GM19240 (cell line): Measurements from ENCODE around the gene LY6G6C.

Experiments
- DNase-seq: peaks from one replicate; pipeline ENCODE4 v3.0.0; 2011; ENCODE audit warnings: low spot score; ENCODE audit not compliant: insufficient read length

Gene LY6G6C

DNA sequence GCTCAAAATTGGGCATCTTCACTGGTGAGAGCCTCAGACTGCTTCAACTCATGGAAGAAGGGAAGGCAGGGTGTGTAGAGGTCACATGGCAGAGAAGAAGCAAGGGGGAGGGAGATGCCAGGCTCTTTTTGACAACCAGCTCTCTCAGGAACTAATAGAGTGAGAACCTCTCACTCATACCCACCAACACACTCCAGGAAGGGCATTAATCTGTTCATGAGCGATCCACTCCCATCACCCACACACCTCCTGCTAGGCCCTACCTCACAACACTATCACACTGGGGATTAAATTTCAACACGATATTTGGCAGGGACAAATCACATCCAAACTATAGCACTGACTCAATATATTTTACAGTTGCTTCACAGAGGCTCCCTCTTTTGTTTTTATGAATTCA lies 20.3 kb upstream of the LY6G6C start:
- DNase-seq: no peak

DNA sequence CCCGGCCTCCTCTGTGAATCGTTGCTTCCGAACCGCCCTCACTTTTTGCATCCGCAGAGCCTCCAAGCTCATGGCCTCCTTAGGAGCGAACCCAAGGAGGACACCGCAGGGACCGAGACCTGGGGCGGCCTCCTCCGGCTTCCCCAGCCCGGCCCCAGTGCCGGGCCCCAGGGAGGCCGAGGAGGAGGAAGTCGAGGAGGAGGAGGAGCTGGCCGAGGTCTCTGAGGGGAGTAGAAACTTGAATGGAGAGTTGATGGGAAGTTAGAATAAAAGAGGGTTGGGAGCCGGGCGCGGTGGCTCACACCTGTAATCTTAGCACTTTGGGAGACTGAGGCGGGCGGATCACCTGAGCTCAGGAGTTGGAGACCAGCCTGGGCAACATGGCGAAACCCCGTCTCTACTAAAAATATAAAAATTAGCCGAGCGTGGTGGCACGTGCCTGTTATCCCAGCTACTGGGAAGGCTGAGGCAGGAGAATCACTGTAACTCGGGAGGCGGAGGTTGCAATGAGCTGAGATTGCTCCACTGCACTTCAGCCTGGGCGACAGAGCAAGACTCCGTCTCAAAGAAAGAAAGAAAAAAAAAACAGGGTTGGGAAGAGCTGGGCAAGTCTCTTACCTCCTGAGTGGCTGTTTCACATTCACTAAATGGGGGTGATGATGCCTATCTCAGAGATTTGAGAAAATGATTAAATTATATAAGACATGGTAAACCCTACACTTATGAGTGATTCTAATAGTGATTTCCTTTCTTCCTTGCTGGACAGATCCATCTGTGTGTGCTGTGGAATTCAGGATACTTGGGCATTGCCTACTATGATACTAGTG lies 19.1 kb upstream of the LY6G6C start:
- no peak for DNase-seq

DNA sequence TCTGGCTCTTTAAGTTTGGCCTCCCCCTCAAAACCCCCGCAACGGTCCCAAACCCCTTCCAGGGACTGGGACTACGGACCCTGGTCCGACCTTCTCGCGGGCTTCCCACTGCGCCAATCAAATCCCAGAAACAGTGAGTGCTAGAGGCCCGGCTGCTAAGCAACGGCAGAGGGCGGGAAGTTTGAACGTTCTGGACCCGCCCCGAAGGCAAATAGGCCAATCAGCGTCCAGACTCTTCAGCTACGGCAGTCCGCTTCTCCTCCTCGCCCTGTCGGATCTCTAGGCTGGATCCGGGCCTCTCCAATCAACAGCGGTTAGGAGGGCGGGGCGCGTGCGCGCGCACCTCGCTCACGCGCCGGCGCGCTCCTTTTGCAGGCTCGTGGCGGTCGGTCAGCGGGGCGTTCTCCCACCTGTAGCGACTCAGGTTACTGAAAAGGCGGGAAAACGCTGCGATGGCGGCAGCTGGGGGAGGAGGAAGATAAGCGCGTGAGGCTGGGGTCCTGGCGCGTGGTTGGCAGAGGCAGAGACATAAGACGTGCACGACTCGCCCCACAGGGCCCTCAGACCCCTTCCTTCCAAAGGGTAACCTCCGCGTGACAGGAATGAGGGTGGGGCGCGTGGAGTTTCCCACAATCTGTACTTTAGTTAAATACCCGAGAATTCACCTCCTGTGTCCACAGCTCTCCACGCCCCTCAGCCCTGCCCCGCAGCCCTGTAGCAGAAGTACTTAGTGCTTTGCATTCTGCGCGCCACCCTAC lies 18.3 kb upstream of the LY6G6C start, which contains the start of gene MSH5:
MSH5 (plus strand) TSS at position 367 of the 758 bp plus-strand sequence. CDS start 462 bp downstream, outside the sequence.
- peak; percentile 91 for DNase-seq

GRCh38 chr6:31737991-31738979 lies 16.7 kb upstream of the LY6G6C start:
- DNase-seq: peak; percentile 39

DNA sequence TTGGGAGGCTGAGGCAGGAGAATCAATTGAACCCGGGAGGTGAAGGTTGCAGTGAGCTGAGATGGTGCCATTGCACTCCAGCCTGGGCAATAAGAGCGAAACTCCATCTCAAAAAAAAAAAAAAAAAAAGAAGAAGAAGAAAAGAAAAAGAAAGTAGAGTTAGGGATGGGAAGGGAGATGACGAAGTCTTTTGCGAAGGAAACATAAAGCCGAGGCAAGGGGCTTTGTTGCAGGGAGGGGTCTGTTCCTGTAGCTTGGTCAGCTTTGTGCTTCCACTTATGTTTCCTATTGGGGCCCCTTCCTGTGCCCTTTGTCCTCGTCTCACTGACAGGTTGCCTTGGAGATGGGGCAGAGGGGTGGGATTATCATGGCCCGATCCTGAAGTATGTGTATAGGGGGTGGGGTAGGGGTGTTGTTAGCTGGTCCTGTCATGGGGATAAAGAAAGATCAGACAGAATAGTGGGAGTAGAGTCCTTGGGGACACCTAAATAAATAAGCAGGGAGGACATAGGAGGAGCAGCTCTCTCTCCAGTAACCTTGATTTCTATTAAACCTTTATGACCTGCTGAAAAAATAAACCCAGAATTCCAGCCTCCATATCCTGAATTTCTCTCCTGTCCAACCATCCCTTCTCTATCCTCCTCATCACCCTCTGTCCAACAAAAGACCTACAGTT lies 15.9 kb upstream of the LY6G6C start:
- DNase-seq: no peak

GRCh38 chr6:31736768-31737314 lies 15.3 kb upstream of the LY6G6C start:
- DNase-seq: no peak

DNA sequence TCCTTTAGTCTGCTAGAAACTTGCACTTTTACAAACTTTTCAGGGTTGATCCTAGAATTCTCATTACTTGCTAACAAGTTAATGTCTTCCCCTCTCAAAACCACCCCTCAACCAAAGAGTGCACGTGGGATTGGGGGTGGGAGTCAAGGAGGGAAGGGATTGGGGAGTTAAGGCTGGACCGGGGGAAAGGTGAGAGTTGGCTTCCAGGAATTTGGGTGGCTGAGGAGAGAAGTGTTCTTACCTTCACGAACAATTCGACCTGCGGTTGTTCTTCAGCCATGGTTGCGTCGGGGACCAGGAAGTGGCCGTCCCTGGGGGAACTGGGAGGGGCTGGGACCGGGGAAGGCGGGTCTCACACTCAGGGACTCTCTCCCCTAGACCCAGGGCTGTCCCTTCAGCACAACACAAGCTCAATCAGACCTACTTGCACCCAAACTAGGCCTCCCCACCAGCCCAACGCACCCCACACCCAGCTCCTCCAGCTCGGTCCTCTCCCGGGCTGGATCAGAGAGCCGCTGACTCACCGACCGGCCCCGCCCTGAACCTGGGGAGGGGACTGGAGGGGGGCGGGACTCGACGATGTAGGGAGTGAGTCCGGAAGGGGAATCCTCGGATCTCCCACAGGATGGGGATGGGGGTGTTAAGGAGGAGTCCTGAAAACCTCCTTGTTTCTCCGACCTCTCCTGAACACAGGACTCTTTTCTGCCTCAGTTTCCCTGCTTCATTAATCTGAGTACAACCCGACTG lies 14.6 kb upstream of the LY6G6C start, which contains the start of gene CLIC1:
CLIC1 (minus strand) TSS at position 510 of the 747 bp plus-strand sequence; CDS start at position 280, 230 bp downstream.
- DNase-seq: no peak

- peak; percentile 76 for DNase-seq
Observed at GRCh38 chr6:31734821-31735406, 13.4 kb upstream of the LY6G6C start.

GRCh38 chr6:31734247-31734820 lies 12.8 kb upstream of the LY6G6C start:
- DNase-seq: no peak

DNA sequence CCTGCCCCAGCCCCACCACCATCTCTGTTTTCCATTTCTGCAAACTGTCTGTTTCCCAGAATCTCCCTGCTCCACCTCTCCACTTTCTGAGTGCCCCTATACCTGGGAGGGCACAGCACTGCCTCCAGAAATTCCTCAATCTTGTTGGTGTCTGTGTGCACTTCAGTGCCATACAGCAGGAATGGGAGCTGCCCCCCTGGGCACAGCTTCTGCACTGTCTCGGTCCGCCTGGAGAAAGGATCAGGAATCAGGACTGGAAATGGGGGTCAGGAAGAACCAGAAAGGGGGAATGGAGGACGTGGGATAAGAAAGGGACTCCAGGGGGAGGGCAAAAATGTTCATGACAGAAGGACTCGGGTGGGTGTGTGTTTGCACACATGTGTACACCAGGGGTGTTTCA lies 12.2 kb upstream of the LY6G6C start:
- DNase-seq: no peak

DNA sequence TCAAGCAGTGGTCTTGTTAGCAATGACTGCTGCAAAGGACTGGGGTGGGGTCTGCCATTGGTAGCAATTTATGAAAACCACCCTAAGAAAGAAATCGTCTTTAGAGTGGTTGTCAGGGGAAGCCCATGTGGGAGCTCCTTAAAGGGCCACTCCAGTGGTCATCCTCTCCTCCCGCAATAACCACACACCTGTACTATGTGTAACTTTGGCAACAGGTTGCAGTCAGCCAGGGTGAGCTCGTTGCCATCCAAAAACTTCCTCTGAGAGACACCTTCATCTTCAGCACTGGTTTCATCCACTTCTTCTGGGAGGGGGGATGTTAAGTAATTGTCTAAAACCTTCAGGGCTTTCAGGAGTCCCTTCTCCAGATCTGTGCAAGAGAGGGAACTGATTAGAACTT lies 10.5 kb upstream of the LY6G6C start:
- no peak for DNase-seq

GRCh38 chr6:31730631-31731086 lies 9.1 kb upstream of the LY6G6C start:
- no peak for DNase-seq

DNA sequence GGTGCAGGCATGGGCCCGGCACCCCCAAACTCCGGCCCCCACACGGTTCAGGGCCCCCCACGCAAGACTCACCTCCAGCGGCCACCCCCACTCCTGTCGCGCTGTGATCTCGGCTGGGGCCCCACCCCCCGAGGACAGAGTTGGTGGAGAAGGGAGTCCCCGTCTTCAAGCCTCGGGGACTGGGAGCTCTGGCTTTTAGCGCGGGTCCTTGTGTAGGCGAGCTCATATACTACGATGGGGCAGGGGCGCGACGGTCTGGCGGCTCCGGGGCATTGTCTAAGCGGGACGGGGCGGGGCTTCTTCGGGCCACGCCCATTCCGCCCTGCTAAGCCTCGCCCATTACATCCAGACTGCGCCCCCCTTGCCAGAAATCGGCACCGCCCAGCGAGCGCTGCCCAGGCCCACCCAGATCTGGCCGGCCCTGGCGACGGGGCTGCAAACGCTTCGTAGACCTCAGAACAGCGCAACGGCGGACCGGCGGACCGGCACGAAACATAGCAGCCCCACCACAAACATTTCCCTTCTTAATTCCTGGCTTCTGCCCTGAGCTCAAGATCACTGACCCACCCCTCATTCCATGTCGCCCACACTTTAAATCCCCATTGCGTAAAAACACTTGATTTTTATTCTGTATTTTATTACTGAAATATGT lies 8.6 kb upstream of the LY6G6C start:
- no peak for DNase-seq

- no peak for DNase-seq
Observed at GRCh38 chr6:31729515-31729978, 8.0 kb upstream of the LY6G6C start.

- no peak for DNase-seq
Observed at GRCh38 chr6:31728767-31729514, 7.4 kb upstream of the LY6G6C start, which contains the start of gene DDAH2. Gene DDAH2, minus strand, starts transcription at chr6:31729299. Its CDS starts 138 bp downstream, at chr6:31729161.

DNA sequence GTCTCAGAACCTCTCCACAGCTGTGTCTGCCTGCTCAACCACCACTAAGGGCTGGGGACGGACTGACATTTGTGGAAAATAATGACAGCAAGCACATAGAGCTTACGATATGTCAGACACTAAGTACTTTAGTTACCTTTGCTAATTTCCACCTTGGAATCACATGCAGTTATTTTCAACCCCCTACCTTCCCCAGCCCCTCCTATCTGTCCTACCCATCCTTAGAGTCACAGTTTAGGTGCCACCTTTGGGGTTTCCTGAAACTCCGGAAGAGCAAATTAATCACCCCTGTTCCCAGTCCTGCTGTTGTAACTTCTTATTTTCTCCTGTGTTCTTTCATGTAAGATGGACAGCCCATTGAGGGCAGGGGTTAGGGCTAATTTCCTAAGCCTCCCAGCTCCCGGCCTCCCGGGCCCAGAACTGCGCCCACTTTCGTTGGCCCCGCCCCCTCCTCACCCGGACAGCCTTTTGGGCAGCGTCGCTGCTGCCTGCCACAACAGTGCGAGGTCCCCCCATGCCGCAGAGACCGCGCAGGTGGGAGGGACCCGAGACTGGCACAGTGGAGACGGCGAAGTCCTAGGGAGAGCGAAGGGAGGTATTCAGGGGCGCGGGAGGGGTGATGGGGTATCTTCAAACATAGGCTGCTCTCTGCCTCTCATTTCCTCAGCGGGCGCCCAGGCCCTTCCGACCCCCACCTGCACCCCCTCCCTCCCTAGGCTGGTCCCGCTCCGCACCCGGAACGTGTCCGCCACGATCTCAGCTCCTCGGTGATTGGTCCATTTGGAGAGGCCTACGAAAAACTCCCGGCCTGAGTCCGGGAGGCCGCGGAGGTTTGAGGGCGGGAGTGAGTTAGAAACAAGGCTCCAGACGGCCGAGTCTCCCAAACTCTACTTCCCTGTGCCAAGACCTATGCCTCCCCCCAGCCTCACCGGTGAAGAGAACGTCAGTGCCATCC lies 6.4 kb upstream of the LY6G6C start:
- DNase-seq: no peak
